ENCODE measurements around the gene KDELR1. TPM values are rescaled to one million over a fixed set of nuclear protein-coding genes. Genes with fewer than 3 reads are reported as not detected.
"Not testable (repeated sequence)": the region's sequence is repeated elsewhere in the genome, so short reads cannot be mapped to it uniquely, and the experiment has no call there.

The KDELR1 gene
- total and polyA plus RNA-seq, 3 donors from 2014 or later = 149 to 187 (median 155) TPM

- Histone ChIP-seq H3K36me3 (ENCODE audit: low read depth, missing control alignments) (no peaks in the 10 kb centered on the region), H3K27me3 (no peaks in the 10 kb centered on the region), H3K4me3 (peak within 1 kb of the TSS in 1 of 2 donors; percentile 13), H3K4me1 (peaks cover 22% of the 10 kb centered on the region), H3K27ac (peak within 1 kb of the TSS; percentile 14 to 24), H3K9me3 (no peaks in the 10 kb centered on the region)
- WGBS, 2 donors = 24 to 40% methylated on average over 2 to 38 of the region's 40 CpGs
- DNase-seq = peak; percentile 33
- intact Hi-C loops (cut with DNase I; ENCODE audit: low total_unique reads) = no loop called here
- TF ChIP-seq CTCF (IDR thresholded peaks at IDR 0.05) = no peak
These were observed 2.4 kb upstream of the KDELR1 start, which contains the start of gene GRIN2D for GRCh38 chr19:48393559-48394330. Gene GRIN2D (plus strand): TSS chr19:48393668. CDS start chr19:48398393, 4,725 bp downstream.

- Histone ChIP-seq H3K27me3 (no peaks in the 10 kb centered on the region), H3K4me1 (peaks cover 22% of the 10 kb centered on the region), H3K4me3 (no peak overlapping the region), H3K27ac (peak overlapping the region in 1 of 2 donors; percentile 14), H3K9me3 (no peaks in the 10 kb centered on the region), H3K36me3 (ENCODE audit: low read depth, missing control alignments) (no peaks in the 10 kb centered on the region)
- TF ChIP-seq CTCF (IDR thresholded peaks at IDR 0.05) (no peak), POLR2A (IDR thresholded peaks at IDR 0.05) (no peak)
- WGBS, 2 donors = 83 to 94% methylated on average over 8 to 15 of the region's 15 CpGs
- no peak for DNase-seq
- intact Hi-C loops (cut with DNase I; ENCODE audit: low total_unique reads) = no loop called here
These were observed 1.7 kb upstream of the KDELR1 start for GRCh38 chr19:48392860-48393558.

GRCh38 chr19:48392006-48392344 lies 624 bp upstream of the KDELR1 start:
- H3K9me3 ChIP-seq; H3K36me3 ChIP-seq (ENCODE audit: low read depth, missing control alignments); H3K27ac ChIP-seq; H3K4me3 ChIP-seq; intact Hi-C loops (cut with DNase I; ENCODE audit: low total_unique reads); DNase-seq; H3K27me3 ChIP-seq: not testable (repeated sequence)
- 17 to 67% methylated on average over 1 of the region's 1 CpG for WGBS, 2 donors
- H3K4me1 ChIP-seq = peaks cover 22% of the 10 kb centered on the region

GRCh38 chr19:48390188-48391099 lies 907 bp downstream of the KDELR1 start:
- Histone ChIP-seq H3K4me1 (peaks cover 17% of the 10 kb centered on the region), H3K27ac (peak overlapping the region; percentile 83 to 97), H3K36me3 (ENCODE audit: low read depth, missing control alignments) (no peaks in the 10 kb centered on the region), H3K4me3 (peak overlapping the region; percentile 81 to 95), H3K9me3 (no peaks in the 10 kb centered on the region), H3K27me3 (no peaks in the 10 kb centered on the region)
- TF ChIP-seq CTCF (IDR thresholded peaks at IDR 0.05) (peak; percentile 54 to 74 (median 61)), POLR2A (IDR thresholded peaks at IDR 0.05) (no peak)
- intact Hi-C loops (cut with DNase I; ENCODE audit: low total_unique reads) = no loop called here
- WGBS, 2 donors = 3 to 8% methylated on average over 5 to 24 of the region's 24 CpGs
- DNase-seq = peak; percentile 68

- intact Hi-C loops (cut with DNase I; ENCODE audit: low total_unique reads) = no loop called here
- no peaks in the 10 kb centered on the region for H3K27me3 ChIP-seq
- no peak for DNase-seq
- no peak overlapping the region for H3K27ac ChIP-seq
- no peaks in the 10 kb centered on the region for H3K36me3 ChIP-seq (ENCODE audit: low read depth, missing control alignments)
- H3K9me3 ChIP-seq = no peaks in the 10 kb centered on the region
- WGBS, 2 donors = 84 to 95% methylated on average over 3 of the region's 3 CpGs
- H3K4me3 ChIP-seq = no peak overlapping the region
- TF ChIP-seq POLR2A (IDR thresholded peaks at IDR 0.05) (no peak), CTCF (IDR thresholded peaks at IDR 0.05) (no peak)
- peaks cover 4% of the 10 kb centered on the region for H3K4me1 ChIP-seq
These were observed 4.4 kb downstream of the KDELR1 start for GRCh38 chr19:48386981-48387380.
